IPS-18c (cell line): ENCODE results near the gene HS3ST6.
"Not testable (repeated sequence)": the region's sequence is repeated elsewhere in the genome, so short reads cannot be mapped to it uniquely, and the experiment has no call there.

ENCODE experiments used
- H3K4me3 ChIP-seq: 2 replicates; pipeline ENCODE4 v1.7.0; 2013; ENCODE audit warnings: low read depth, mild to moderate bottlenecking, low read length, moderate library complexity; ENCODE audit not compliant: insufficient read depth
- H3K9me3 ChIP-seq: one replicate; pipeline ENCODE4 v1.6.1; 2013; ENCODE audit warnings: mild to moderate bottlenecking, low read length, moderate library complexity; ENCODE audit not compliant: control insufficient read depth, insufficient read depth

HS3ST6 gene

DNA sequence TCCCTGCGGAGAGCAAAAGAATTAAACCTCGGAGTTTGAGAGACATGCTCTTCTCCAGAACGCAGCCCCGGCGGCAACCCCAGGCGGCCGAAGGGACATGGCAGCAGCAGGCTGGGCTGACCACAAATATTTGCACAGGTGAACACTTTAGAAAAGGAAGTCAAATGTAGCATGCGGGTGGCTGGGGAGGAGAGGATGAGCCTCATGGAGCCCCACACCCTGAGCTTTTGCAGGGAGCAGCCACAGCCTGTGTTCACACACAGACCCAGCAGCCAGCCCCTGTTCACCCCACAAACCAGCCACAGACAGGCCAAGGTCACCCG, 17.8 kb downstream of the HS3ST6 start:
- no peak overlapping the region for H3K4me3 ChIP-seq
- no peaks in the 10 kb centered on the region for H3K9me3 ChIP-seq

GRCh38 chr16:1899641-1900451, 18.4 kb downstream of the HS3ST6 start:
- Histone ChIP-seq H3K4me3 (no peak overlapping the region), H3K9me3 (no peaks in the 10 kb centered on the region)

DNA sequence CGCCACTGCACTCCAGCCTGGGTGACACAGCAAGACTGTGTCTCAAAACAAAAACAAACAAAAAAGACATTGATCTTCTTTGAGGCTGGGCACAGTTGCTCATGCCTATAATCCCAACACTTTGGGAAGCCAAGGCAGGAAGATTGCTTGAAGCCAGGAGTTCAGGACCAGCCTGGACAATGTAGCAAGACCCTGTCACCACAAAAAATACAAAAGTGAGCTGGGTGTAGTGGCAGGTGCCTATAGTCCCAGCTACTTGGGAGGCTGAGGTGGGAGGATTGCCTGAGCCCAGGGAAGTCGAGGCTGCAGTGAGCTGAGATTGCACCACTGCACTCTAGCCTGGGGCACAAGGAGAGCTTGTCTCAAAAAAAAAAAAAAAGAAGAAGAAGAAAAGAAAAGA, 20.5 kb downstream of the HS3ST6 start:
- H3K9me3 ChIP-seq, H3K4me3 ChIP-seq: not testable (repeated sequence)

GRCh38 chr16:1895949-1896675, 22.1 kb downstream of the HS3ST6 start:
- no peaks in the 10 kb centered on the region for H3K9me3 ChIP-seq
- H3K4me3 ChIP-seq: no peak overlapping the region

DNA sequence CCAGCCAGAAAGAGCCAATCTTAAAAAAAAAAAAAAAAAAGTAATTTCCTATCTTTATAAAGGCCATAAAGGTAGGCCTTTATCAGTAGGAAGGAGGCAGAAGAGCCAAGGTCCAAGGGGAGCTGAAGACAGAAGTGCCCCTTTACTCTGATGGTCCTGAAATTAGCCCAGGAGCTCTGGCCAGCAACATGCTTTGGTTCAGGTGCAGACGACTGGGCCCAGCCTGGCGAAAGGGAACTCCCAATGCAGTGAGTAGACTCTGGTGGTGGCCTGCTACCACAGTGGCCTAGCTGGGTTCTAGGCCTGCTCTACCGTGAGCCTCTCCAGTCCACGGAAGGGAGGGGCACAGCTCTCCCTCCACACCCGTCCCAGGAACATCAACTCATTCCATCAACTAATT, 23.1 kb downstream of the HS3ST6 start:
- Histone ChIP-seq H3K4me3 (no peak overlapping the region), H3K9me3 (no peaks in the 10 kb centered on the region)

DNA sequence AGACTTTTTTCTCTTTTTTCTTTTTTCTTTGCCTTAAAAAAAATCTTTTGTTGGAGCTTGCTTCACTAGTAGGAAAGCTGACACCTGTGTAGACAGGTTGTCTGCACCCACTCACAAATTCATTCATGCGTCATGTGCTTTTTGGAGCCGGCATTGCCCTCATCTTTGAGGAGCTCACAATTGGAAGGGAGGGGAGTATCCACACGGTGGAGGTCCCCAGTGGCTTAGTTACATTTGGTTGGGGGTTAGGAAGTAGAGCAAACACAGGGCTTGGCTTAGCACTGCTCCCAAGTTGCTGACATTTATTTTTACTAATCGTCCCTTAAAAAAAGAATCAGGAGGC, 27.5 kb downstream of the HS3ST6 start:
- H3K4me3 ChIP-seq: no peak overlapping the region
- no peaks in the 10 kb centered on the region for H3K9me3 ChIP-seq

- H3K4me3 ChIP-seq: no peak overlapping the region
- H3K9me3 ChIP-seq: no peaks in the 10 kb centered on the region
These were observed 28.0 kb downstream of the HS3ST6 start for GRCh38 chr16:1890024-1890707.

GRCh38 chr16:1887711-1888354, 30.4 kb downstream of the HS3ST6 start:
- H3K4me3 ChIP-seq: no peak overlapping the region
- no peaks in the 10 kb centered on the region for H3K9me3 ChIP-seq

DNA sequence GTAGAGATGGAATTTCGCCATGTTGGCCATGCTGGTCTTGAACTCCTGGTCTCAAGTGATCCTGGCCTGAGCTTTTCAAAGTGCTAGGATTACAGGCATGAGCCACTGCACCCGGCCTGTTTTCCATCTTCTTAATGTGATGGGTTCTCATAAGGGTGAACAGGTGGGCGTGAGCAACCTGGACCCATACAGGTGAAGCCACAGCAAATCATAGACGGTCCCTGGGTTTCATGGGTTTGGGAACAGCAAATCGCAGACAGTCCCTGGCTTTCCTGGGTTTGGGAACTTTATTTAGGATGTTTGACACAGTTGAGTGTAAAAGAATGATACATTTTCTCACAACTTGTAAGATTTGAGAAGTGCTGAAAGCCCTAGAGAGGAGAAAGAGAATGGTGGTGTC, 33.3 kb downstream of the HS3ST6 start:
- no peak overlapping the region for H3K4me3 ChIP-seq
- H3K9me3 ChIP-seq: no peaks in the 10 kb centered on the region

DNA sequence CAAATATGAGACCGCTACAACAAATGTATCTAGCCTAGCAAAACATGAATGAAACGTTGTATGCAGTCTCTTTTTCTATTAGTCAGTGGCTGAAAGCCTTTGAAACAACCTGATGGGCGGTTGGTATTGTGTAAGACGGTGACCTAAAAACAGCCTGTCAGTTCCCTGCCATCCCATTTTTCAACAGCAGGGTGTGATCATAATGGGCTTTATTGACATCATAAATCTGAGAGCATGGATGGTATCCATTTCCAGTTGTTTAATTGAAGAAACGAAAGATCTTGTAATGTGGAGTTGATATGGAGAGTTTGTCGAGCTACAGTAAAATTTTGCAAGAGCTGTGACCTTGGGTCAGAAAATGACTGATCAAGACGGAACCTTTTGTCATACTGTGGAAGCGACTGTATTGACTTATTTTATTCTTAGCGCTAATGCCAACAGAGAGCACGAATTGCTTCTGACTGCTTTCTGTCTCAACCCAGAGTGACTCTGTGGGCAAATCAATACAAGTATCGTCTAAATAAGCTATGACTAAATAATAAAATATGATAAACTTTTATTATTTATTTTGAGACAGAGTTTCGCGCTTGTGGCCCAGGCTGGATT, 34.0 kb downstream of the HS3ST6 start:
- Histone ChIP-seq H3K9me3 (no peaks in the 10 kb centered on the region), H3K4me3 (no peak overlapping the region)

DNA sequence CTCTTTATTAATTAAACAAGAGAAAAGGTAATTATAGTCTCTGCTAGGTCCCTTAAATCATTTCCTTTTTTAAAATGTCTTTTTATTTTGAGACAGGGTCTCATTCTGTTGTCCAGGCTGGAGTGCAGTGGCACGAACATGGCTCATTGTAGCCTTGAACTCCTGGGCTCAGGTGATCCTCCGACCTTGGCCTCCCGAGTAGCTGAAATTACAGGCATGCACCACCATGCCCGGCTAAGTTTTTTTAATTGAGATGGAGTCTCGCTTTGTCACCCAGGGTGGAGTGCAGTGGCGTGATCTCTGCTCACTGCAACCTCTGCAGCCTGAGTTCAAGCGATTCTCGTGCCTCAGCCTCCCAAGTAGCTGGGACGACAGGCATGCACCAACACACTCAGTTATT, 37.0 kb downstream of the HS3ST6 start:
- not testable (repeated sequence) for H3K4me3 ChIP-seq, H3K9me3 ChIP-seq

DNA sequence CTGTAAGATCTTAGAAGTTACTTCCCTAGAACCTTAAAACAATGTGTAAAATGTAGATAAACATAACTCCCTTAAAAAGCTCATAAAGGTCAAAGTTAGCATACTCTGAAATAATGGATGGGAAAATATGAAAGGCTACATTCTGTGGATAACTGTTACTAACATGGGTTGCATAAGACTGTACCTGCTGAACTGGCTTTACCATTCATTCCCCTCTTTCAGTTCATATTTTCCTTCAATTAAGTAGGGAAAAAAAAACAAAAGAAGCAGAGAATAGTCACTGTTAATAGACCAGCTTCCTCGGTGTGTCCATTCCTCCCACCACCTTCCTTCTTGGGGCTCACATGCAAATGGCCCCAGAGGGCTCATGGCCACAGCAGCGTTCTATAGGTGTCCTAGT, 38.7 kb downstream of the HS3ST6 start:
- Histone ChIP-seq H3K9me3 (no peaks in the 10 kb centered on the region), H3K4me3 (no peak overlapping the region)

DNA sequence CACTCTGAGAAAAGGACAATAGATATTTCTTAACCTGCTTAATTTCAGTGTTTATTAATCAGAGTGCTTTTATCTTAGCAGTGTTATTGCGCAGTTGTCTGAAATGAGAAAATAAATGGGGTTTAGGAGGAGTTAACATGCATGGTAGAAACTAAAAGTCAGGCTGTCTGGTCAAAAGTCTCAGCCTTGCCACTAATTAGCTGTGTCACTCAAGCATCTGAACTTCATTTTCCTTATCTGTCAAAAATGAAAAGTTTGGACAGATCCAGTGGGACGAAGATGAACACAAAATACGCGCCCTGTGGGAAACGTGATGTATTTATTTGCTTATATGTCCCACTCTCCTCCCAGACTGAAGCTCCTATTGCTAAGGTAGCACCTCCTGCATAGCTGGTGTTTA, 40.0 kb downstream of the HS3ST6 start:
- Histone ChIP-seq H3K9me3 (no peaks in the 10 kb centered on the region), H3K4me3 (no peak overlapping the region)

DNA sequence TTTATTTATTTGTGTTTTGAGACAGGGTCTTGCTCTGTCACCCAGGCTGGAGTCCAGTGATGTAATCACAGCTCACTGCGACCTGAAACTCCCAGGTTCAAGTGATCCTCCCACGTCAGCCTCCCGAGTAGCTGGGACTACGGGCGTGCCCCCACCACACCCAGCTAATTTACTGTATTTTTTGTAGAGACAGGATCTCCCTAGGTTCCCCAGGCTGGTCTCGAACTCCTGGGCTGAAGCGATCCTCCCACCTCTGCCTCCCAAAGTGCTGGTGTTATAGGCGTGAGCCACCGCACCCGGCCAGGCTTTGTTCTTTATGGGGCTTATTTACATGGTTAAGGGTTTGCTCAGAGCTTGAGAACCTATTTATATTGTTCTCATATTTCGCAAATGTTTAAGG, 40.4 kb downstream of the HS3ST6 start:
- no peaks in the 10 kb centered on the region for H3K9me3 ChIP-seq
- H3K4me3 ChIP-seq: no peak overlapping the region

DNA sequence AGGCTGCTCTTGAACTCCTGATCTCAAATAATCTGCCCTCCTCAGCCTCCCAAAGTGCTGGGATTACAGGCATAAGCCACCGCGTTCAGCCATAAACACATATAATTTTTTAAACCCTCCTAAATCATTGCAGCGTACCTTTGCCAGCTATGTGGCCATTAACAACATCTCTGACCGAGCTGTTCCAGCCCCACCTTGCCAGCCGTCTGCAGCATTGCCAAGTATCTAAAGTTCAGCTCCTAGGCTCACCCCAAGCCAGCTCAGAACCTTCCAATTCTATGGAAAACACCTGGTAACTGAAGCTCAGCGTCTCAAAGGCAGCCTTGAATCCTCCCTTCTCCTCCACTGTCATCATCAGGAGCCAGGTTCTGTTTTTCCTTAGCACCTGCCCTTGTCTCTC, 41.1 kb downstream of the HS3ST6 start:
- H3K4me3 ChIP-seq: no peak overlapping the region
- no peaks in the 10 kb centered on the region for H3K9me3 ChIP-seq

GRCh38 chr16:1876468-1876867, 41.7 kb downstream of the HS3ST6 start:
- Histone ChIP-seq H3K9me3 (no peaks in the 10 kb centered on the region), H3K4me3 (no peak overlapping the region)

DNA sequence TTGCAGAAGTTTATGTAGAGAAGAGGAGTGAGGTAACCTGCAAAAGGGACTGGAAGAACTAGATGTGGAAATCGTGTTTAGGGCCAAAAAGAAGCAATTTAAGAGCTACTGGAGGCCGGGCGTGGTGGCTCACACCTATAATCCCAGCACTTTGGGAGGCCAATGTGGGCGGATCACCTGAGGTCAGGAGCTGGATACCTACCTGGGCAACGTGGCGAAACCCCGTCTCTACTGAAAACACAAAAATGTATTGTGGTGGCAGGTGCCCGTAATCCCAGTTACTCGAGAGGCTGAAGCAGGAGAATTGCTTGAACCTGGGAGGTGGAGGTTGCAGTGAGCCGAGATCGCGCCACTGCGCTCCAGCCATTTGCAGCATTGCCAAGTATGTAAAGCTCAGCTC, 42.1 kb downstream of the HS3ST6 start:
- H3K4me3 ChIP-seq, H3K9me3 ChIP-seq: not testable (repeated sequence)
